HepG2 (cell line): ENCODE measurements around the gene KCNH8. TPM values are rescaled to one million over a fixed set of nuclear protein-coding genes. Genes with fewer than 3 reads are reported as not detected.

Source experiments
- KAT7 ChIP-seq: IDR thresholded peaks from 2 replicates; pipeline ENCODE4 v1.6.1; 2018; ENCODE audit warnings: borderline replicate concordance, missing compliant biosample characterization
- KDM2A ChIP-seq: sonication (generic); formaldehyde crosslinking; IDR thresholded peaks from 2 replicates; pipeline ENCODE4 v1.4.0; 2020; ENCODE audit warnings: low read depth, missing genetic modification reagents, borderline replicate concordance
- NR2C2 ChIP-seq: sonication (generic); formaldehyde crosslinking; IDR thresholded peaks from 2 replicates; pipeline ENCODE4 v1.4.0; 2020; ENCODE audit warnings: missing genetic modification reagents, mild to moderate bottlenecking, moderate library complexity, borderline replicate concordance
- SALL1 ChIP-seq: sonication (generic); formaldehyde crosslinking; IDR thresholded peaks from 2 replicates; pipeline ENCODE4 v1.8.0; 2022; ENCODE audit warnings: mild to moderate bottlenecking, missing genetic modification reagents
- ZGPAT ChIP-seq: IDR thresholded peaks from 2 replicates; pipeline ENCODE4 v1.6.1; 2016; ENCODE audit warnings: mild to moderate bottlenecking
- ZNF281 ChIP-seq: sonication (generic); formaldehyde crosslinking; IDR thresholded peaks from 2 replicates; pipeline ENCODE4 v1.4.0; 2020; ENCODE audit warnings: missing genetic modification reagents, borderline replicate concordance
- ZNF687 ChIP-seq: sonication (generic); formaldehyde crosslinking; IDR thresholded peaks from 2 replicates; pipeline ENCODE4 v1.5.1; 2020; ENCODE audit warnings: mild to moderate bottlenecking, missing genetic modification reagents, moderate library complexity
- polyA plus RNA-seq, 8 experiments: library from polyadenylated mRNA; depleted of rRNA in 3 of 8; stranded (reverse) in 7 of 8; unstranded in 1 of 8; fragments of >200 nt; fragmentation: Illumina TruSeq in 4 of 8; extraction: Trizol in 4 of 8; gene quantifications; 2 replicates each; pipeline versions ENCODE4 v1.2.1 to v1.2.3, GENCODE V29; 2011 to 2016; ENCODE audit warnings: low read depth in 4 of 8, missing spikeins in 1 of 8, mixed read lengths in 1 of 8; ENCODE audit not compliant: insufficient read depth in 1 of 8
- total RNA-seq, 5 experiments: library from RNA; depleted of rRNA; stranded (reverse); fragments of >200 nt; fragmentation: Illumina TruSeq; extraction: Trizol; gene quantifications; 2 replicates each; pipeline ENCODE4 v1.2.3, GENCODE V29; 2016; ENCODE audit warnings: low read depth in 1 of 5

Gene KCNH8
- total and polyA plus RNA-seq, 2 of the 13 experiments (the other 11 are each of a cell fraction or from before 2014, with no cell fraction given): 0.04 TPM; not detected in 1

GRCh38 chr3:19102654-19103290 lies 45.5 kb upstream of the KCNH8 start (continued):
- TF ChIP-seq ZGPAT (CRISPR knock-in tag) (peak; percentile 53; the same call in 1 of the 2 replicates), SALL1 (CRISPR knock-in tag) (peak; percentile 49), NR2C2 (peak; percentile 78), ZNF687 (CRISPR knock-in tag) (peak; percentile 35; the same call in 1 of the 2 replicates), KDM2A (CRISPR knock-in tag) (0 out of 2 replicates have a peak, but pooled peaks have one; percentile 28), KAT7 (CRISPR knock-in tag) (0 out of 2 replicates have a peak, but pooled peaks have one; percentile 26), ZNF281 (CRISPR knock-in tag) (peak; percentile 74)
